H1 (cell line): ENCODE data around the gene ZIM2. TPM values are rescaled to one million over a fixed set of nuclear protein-coding genes. Genes with fewer than 3 reads are reported as not detected.

Source experiments
- CTCF ChIA-PET: fragments of 300-600 bp; sonication (Branson Sonifier 250); formaldehyde crosslinking; loops from one replicate; lab custom pipeline; 2021; ENCODE audit not compliant: partially characterized antibody; lab: Charles Lee
- POLR2A ChIA-PET: fragments of 300-600 bp; sonication (Branson Sonifier 250); formaldehyde crosslinking; loops from one replicate; lab custom pipeline; 2021; ENCODE audit warnings: inconsistent platforms; ENCODE audit not compliant: partially characterized antibody; lab: Charles Lee
- DNase-seq, 2 experiments: peaks; one replicate each; pipeline versions ENCODE4 v3.0.0 to v3.0.0-alpha.2; 2010 to 2022; ENCODE audit warnings: low spot score in 2 of 2, low read depth in 1 of 2, mixed read lengths in 1 of 2
- FAIRE-seq: peaks from 2 replicates; lab custom pipeline; 2011; peaks lifted over from hg19 to GRCh38; lab: Jason Lieb, UNC
- H2AFZ ChIP-seq: 2 replicates; pipeline ENCODE4 v1.8.1; 2012; ENCODE audit warnings: low read length, inconsistent platforms
- H2AK5ac ChIP-seq: 2 replicates; pipeline ENCODE4 v1.6.1; 2013; ENCODE audit warnings: low read depth, low read length
- H2BK120ac ChIP-seq: replicated peaks from 2 replicates; pipeline ENCODE3; 2013; ENCODE audit warnings: low read depth, low read length, inconsistent platforms
- H2BK12ac ChIP-seq: 2 replicates; pipeline ENCODE4 v1.6.1; 2013; ENCODE audit warnings: low read depth, low read length
- H2BK15ac ChIP-seq: 2 replicates; pipeline ENCODE4 v1.6.1; 2013; ENCODE audit warnings: low read length
- H2BK20ac ChIP-seq: 2 replicates; pipeline ENCODE4 v1.6.1; 2013; ENCODE audit warnings: low read length
- H2BK5ac ChIP-seq: 2 replicates; pipeline ENCODE4 v1.6.1; 2013; ENCODE audit warnings: low read depth, low read length
- H3K14ac ChIP-seq: 2 replicates; pipeline ENCODE4 v1.6.1; 2013; ENCODE audit warnings: inconsistent platforms; ENCODE audit not compliant: insufficient read length
- H3K18ac ChIP-seq: 2 replicates; pipeline ENCODE4 v1.6.1; 2013; ENCODE audit warnings: low read length; ENCODE audit errors: extremely low read depth
- H3K23ac ChIP-seq: 2 replicates; pipeline ENCODE4 v1.6.1; 2013; ENCODE audit warnings: inconsistent platforms; ENCODE audit not compliant: insufficient read length
- H3K23me2 ChIP-seq: 2 replicates; pipeline ENCODE4 v1.6.1; 2013; ENCODE audit warnings: low read depth, low read length
- H3K27ac ChIP-seq: 2 replicates; pipeline ENCODE4 v1.6.1; 2011; ENCODE audit warnings: low read depth, low read length, inconsistent platforms
- H3K27me3 ChIP-seq, 4 experiments: replicated peaks in 1 of 4; 1 replicate in 1 of 4; 2 replicates in 3 of 4; pipeline versions ENCODE4 v1.6.1 to v1.8.1; 2011 to 2013; ENCODE audit warnings: low read length in 3 of 4, mild to moderate bottlenecking in 3 of 4, inconsistent platforms in 2 of 4, mixed read lengths in 2 of 4, moderate library complexity in 1 of 4; ENCODE audit not compliant: control insufficient read depth in 3 of 4, insufficient read depth in 3 of 4; ENCODE audit errors: extremely low read depth in 1 of 4
- H3K36me3 ChIP-seq, 4 experiments: 2 replicates each; pipeline versions ENCODE4 v1.6.1 to v1.8.1; 2011 to 2013; ENCODE audit warnings: mild to moderate bottlenecking in 4 of 4, low read length in 3 of 4, moderate library complexity in 2 of 4, control low read depth in 1 of 4, inconsistent platforms in 1 of 4; ENCODE audit not compliant: insufficient read depth in 4 of 4, control insufficient read depth in 2 of 4
- H3K4ac ChIP-seq: replicated peaks from 2 replicates; pipeline ENCODE3; 2013; ENCODE audit warnings: low read length, low read depth, mixed read lengths, inconsistent platforms; ENCODE audit not compliant: insufficient read length
- H3K4me1 ChIP-seq, 4 experiments: replicated peaks in 1 of 4; 1 replicate in 1 of 4; 2 replicates in 3 of 4; pipeline versions ENCODE4 v1.6.1 to v1.8.1; 2011 to 2013; ENCODE audit warnings: low read length in 3 of 4, inconsistent platforms in 2 of 4, mixed read lengths in 1 of 4; ENCODE audit not compliant: insufficient read depth in 4 of 4, control insufficient read depth in 3 of 4
- H3K4me2 ChIP-seq, 2 experiments: 2 replicates each; pipeline versions ENCODE4 v1.6.1 to v1.8.1; 2011 to 2013; ENCODE audit warnings: low read depth in 2 of 2, low read length in 2 of 2, control low read depth in 1 of 2, inconsistent platforms in 1 of 2, mild to moderate bottlenecking in 1 of 2; ENCODE audit not compliant: insufficient read depth in 1 of 2
- H3K4me3 ChIP-seq, 4 experiments: fragments of 200-600, 300-600 bp in 1 of 4; sonication (generic), shearing (Covaris generic), sonication (Bioruptor Twin) in 1 of 4; 2 replicates each; pipeline versions ENCODE4 v1.5.1 to v1.8.1; 2011 to 2016; ENCODE audit warnings: low read length in 4 of 4, low read depth in 3 of 4, control low read depth in 2 of 4, inconsistent platforms in 2 of 4, mild to moderate bottlenecking in 2 of 4, mixed read lengths in 1 of 4, moderate library complexity in 1 of 4; ENCODE audit not compliant: insufficient read depth in 2 of 4; ENCODE audit errors: extremely low read depth in 1 of 4
- H3K56ac ChIP-seq: replicated peaks from 2 replicates; pipeline ENCODE3; 2013; ENCODE audit warnings: low read depth, mild to moderate bottlenecking, mixed read lengths, low read length, inconsistent platforms; ENCODE audit not compliant: insufficient read length
- H3K79me1 ChIP-seq: 2 replicates; pipeline ENCODE4 v1.6.1; 2013; ENCODE audit warnings: low read depth, low read length, control low read depth
- H3K79me2 ChIP-seq, 2 experiments: 2 replicates each; pipeline versions ENCODE4 v1.6.1 to v1.8.1; 2012 to 2013; ENCODE audit warnings: low read length in 2 of 2, mild to moderate bottlenecking in 2 of 2, inconsistent platforms in 1 of 2; ENCODE audit not compliant: insufficient read depth in 2 of 2, control insufficient read depth in 1 of 2
- H3K9ac ChIP-seq, 4 experiments: replicated peaks in 1 of 4; 1 replicate in 1 of 4; 2 replicates in 3 of 4; pipeline versions ENCODE4 v1.6.1 to v1.8.1; 2011 to 2013; ENCODE audit warnings: low read depth in 3 of 4, low read length in 3 of 4, control low read depth in 2 of 4, mild to moderate bottlenecking in 2 of 4, moderate library complexity in 2 of 4, inconsistent platforms in 1 of 4; ENCODE audit errors: extremely low read depth in 1 of 4
- H3K9me3 ChIP-seq, 2 experiments: 2 replicates each; pipeline versions ENCODE4 v1.6.1 to v1.8.1; 2012 to 2013; ENCODE audit warnings: mild to moderate bottlenecking in 2 of 2, moderate library complexity in 2 of 2, control low read depth in 1 of 2, inconsistent platforms in 1 of 2, low read depth in 1 of 2, low read length in 1 of 2, mixed read lengths in 1 of 2; ENCODE audit not compliant: insufficient read depth in 2 of 2
- H4K20me1 ChIP-seq, 2 experiments: replicated peaks in 1 of 2; 2 replicates each; pipeline versions ENCODE3 to v1.8.1; 2011 to 2013; ENCODE audit warnings: inconsistent platforms in 2 of 2, low read length in 2 of 2, mild to moderate bottlenecking in 1 of 2; ENCODE audit not compliant: insufficient read depth in 2 of 2, control insufficient read depth in 1 of 2
- H4K5ac ChIP-seq: 2 replicates; pipeline ENCODE4 v1.6.1; 2013; ENCODE audit warnings: low read length, low read depth, mixed read lengths, inconsistent platforms; ENCODE audit not compliant: insufficient read length
- H4K8ac ChIP-seq: 2 replicates; pipeline ENCODE4 v1.8.0; 2013; ENCODE audit warnings: mild to moderate bottlenecking, moderate library complexity, low read length, inconsistent platforms; ENCODE audit not compliant: insufficient read depth; ENCODE audit errors: extremely low read depth
- H4K91ac ChIP-seq: replicated peaks from 2 replicates; pipeline ENCODE3; 2013; ENCODE audit warnings: low read length, mixed read lengths, inconsistent platforms; ENCODE audit not compliant: insufficient read length
- CEBPB ChIP-seq: IDR thresholded peaks from 2 replicates; pipeline ENCODE4 v1.6.1; 2012; ENCODE audit warnings: low read depth, low read length
- CHD1 ChIP-seq: IDR thresholded peaks from 2 replicates; pipeline ENCODE4 v1.6.1; 2012; ENCODE audit warnings: low read depth, low read length, improper control_type of control experiment
- GABPA ChIP-seq: IDR thresholded peaks from 2 replicates; pipeline ENCODE4 v1.6.1; 2011; ENCODE audit warnings: mild to moderate bottlenecking, low read length, moderate library complexity, borderline replicate concordance; ENCODE audit not compliant: insufficient read depth
- JUN ChIP-seq: IDR thresholded peaks from 2 replicates; pipeline ENCODE4 v1.6.1; 2011; ENCODE audit warnings: low read depth, mild to moderate bottlenecking, improper control_type of control experiment, low read length
- NANOG ChIP-seq: IDR thresholded peaks from 2 replicates; pipeline ENCODE4 v1.6.1; 2011; ENCODE audit warnings: low read length, low read depth, mild to moderate bottlenecking, inconsistent platforms; ENCODE audit not compliant: insufficient read depth, poor library complexity, severe bottlenecking
- POLR2AphosphoS5 ChIP-seq: IDR thresholded peaks from 2 replicates; pipeline ENCODE4 v1.6.1; 2011; ENCODE audit warnings: low read depth, low read length
- RBBP5 ChIP-seq: IDR thresholded peaks from 2 replicates; pipeline ENCODE4 v1.7.1; 2012; ENCODE audit warnings: low read depth, mild to moderate bottlenecking, inconsistent platforms, low read length, moderate library complexity, borderline replicate concordance
- RFX5 ChIP-seq: IDR thresholded peaks from 2 replicates; pipeline ENCODE4 v1.6.1; 2011; ENCODE audit warnings: low read depth, low read length, improper control_type of control experiment, borderline replicate concordance
- RNF2 ChIP-seq: fragments of 200-900, 300-1000 bp; sonication (generic); IDR thresholded peaks from 2 replicates; pipeline ENCODE4 v1.7.1; 2016; ENCODE audit warnings: borderline replicate concordance, low read depth, mild to moderate bottlenecking, antibody characterized with exemption, low read length; ENCODE audit not compliant: poor library complexity, severe bottlenecking; ENCODE audit errors: missing control alignments
- SP4 ChIP-seq: IDR thresholded peaks from 2 replicates; pipeline ENCODE4 v1.6.1; 2012; ENCODE audit warnings: low read length, inconsistent platforms
- TAF1 ChIP-seq: IDR thresholded peaks from 2 replicates; pipeline ENCODE4 v1.6.1; 2011; ENCODE audit warnings: mild to moderate bottlenecking, low read depth, low read length
- USF2 ChIP-seq: IDR thresholded peaks from 2 replicates; pipeline ENCODE4 v1.6.1; 2011; ENCODE audit warnings: low read length, improper control_type of control experiment
- ZNF274 ChIP-seq: IDR thresholded peaks from 2 replicates; pipeline ENCODE4 v1.7.0; 2012; ENCODE audit warnings: low read length, borderline replicate concordance; ENCODE audit errors: extremely low read depth
- WGBS, 2 experiments: shearing (Covaris generic) in 1 of 2; methylation state at CpG; one replicate each; pipeline versions ENCODE4 v1.1.6 to v1.1.7; 2013 to 2015; ENCODE audit warnings: low lambda C conversion rate in 2 of 2, mixed read lengths in 2 of 2, inconsistent platforms in 1 of 2, low coverage in 1 of 2, missing lambda C conversion rate in 1 of 2; ENCODE audit not compliant: insufficient replicate concordance in 2 of 2, insufficient coverage in 1 of 2, insufficient read length in 1 of 2; ENCODE audit errors: extremely low coverage in 1 of 2, missing lambda C conversion rate in 1 of 2; 5-methylcytosine and 5-hydroxymethylcytosine counted together
- polyA plus RNA-seq, 7 experiments: library from polyadenylated mRNA; depleted of rRNA in 3 of 7; stranded (reverse) in 5 of 7; unstranded in 2 of 7; fragments of >200 nt in 5 of 7; fragments of 200-250 nt in 2 of 7; gene quantifications; 1 replicate in 5 of 7; 2 replicates in 1 of 7; 4 replicates in 1 of 7; pipeline versions ENCODE4 v1.2.1 to v1.2.3, GENCODE V29; 2011 to 2013; ENCODE audit warnings: missing spikeins in 2 of 7, mixed read lengths in 2 of 7
- total RNA-seq: library from RNA; stranded (reverse); fragmentation: NEBNext Ultra II Directional; extraction: Animal tissue kit (Norgen Biotek cat#: 25700); gene quantifications from 2 replicates; pipeline ENCODE4 v1.2.1, GENCODE V29; 2021

ZIM2 gene
- total and polyA plus RNA-seq, 2 of the 8 experiments (the other 6 are each of a cell fraction or from before 2014, with no cell fraction given), result not detected

- no peak overlapping the region for H4K5ac ChIP-seq
- no peak overlapping the region for H2BK12ac ChIP-seq
- H4K8ac ChIP-seq, result no peak overlapping the region
- ChIA-PET CTCF (no interaction called here), POLR2A (no interaction called here)
- H2BK20ac ChIP-seq, result no peak overlapping the region
- no peaks in the 10 kb centered on the region for H3K79me1 ChIP-seq
- no peak overlapping the region for H3K9ac ChIP-seq
- no peaks in the 10 kb centered on the region for H4K20me1 ChIP-seq
- H3K23ac ChIP-seq, result no peak overlapping the region
- H3K4me2 ChIP-seq, result no peak overlapping the region
- no peak overlapping the region for H3K4ac ChIP-seq
- no peak overlapping the region for H2BK5ac ChIP-seq
- no peak overlapping the region for H4K91ac ChIP-seq
- no peak for TF ChIP-seq ZNF274
- no peak for TF ChIP-seq RFX5
- no peak for TF ChIP-seq RNF2
- TF ChIP-seq GABPA, result no peak
- no peak for TF ChIP-seq SP4
- TF ChIP-seq CEBPB, result no peak
- no peak for TF ChIP-seq TAF1
- no peak for TF ChIP-seq POLR2AphosphoS5
- no peak for TF ChIP-seq JUN
- no peak for TF ChIP-seq RBBP5
- no peak for TF ChIP-seq NANOG
- no peak for TF ChIP-seq USF2
- TF ChIP-seq CHD1, result no peak
- H2AK5ac ChIP-seq, result no peak overlapping the region
- no peak overlapping the region for H2BK15ac ChIP-seq
- DNase-seq (no peak), FAIRE-seq (no peak)
- no peak overlapping the region for H3K14ac ChIP-seq
- H3K23me2 ChIP-seq, result peaks cover 5% of the 10 kb centered on the region; the same call in 1 of the 2 replicates
- H3K56ac ChIP-seq, result no peak overlapping the region
- no peaks in the 10 kb centered on the region for H3K4me1 ChIP-seq
- H2BK120ac ChIP-seq, result no peak overlapping the region
- H3K36me3 ChIP-seq, result no peaks in the 10 kb centered on the region
- H3K4me3 ChIP-seq, result no peak overlapping the region
- peaks cover 57 to 91% of the 10 kb centered on the region in 2 experiments for H3K9me3 ChIP-seq
- H3K27ac ChIP-seq, result no peak overlapping the region
- H3K18ac ChIP-seq, result no peak overlapping the region
- WGBS, 2 experiments, result 77% methylated on average over 8 of the region's 8 CpGs; no CpG with 5 or more reads in 1 of the 2 experiments
- H3K79me2 ChIP-seq, result no peaks in the 10 kb centered on the region
- no peaks in the 10 kb centered on the region for H3K27me3 ChIP-seq
- no peak overlapping the region for H2AFZ ChIP-seq
Observed at GRCh38 chr19:56869886-56870285, 29.4 kb upstream of the ZIM2 start.
